Cerebellar nuclear complex (tissue), 1 donor: Measurements from ENCODE around the gene FAM177A1.
"Not testable (repeated sequence)": the region's sequence is repeated elsewhere in the genome, so short reads cannot be mapped to it uniquely, and the experiment has no call there.

Experiments used
- DNase-seq, 2 experiments: peaks; one replicate each; lab custom pipeline; 2025; lab: John Stamatoyannopoulos, UW

FAM177A1 gene, protein sequence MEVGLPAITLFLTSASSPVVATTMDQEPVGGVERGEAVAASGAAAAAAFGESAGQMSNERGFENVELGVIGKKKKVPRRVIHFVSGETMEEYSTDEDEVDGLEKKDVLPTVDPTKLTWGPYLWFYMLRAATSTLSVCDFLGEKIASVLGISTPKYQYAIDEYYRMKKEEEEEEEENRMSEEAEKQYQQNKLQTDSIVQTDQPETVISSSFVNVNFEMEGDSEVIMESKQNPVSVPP

GRCh38 chr14:35046048-35046750 lies at the start of gene FAM177A1:
TSS of gene FAM177A1 (plus strand) at chr14:35046272. CDS start at chr14:35046464, 192 bp downstream.
- DNase-seq = peak; percentile 89 to 91

DNA sequence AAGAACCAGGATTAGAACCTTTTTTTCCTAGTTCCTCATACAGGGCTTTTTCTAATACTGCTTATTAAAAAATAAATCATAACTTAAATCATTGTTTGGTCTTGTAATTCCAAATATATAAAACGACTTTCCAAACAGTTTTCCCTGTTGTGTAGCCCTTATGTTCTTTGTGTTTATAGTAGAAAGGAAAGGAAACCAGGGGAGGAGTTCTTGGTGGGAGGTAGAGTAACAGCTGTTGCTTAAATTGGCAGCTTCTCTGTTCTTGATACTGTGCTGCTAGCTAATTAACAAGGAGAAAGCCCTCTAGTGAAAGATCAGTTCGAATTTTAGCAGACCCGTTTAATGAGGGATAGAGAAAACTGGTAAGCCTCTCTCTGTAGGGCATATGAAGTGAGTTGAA lies 48.3 kb upstream of the FAM177A1 start:
- no peak for DNase-seq

DNA sequence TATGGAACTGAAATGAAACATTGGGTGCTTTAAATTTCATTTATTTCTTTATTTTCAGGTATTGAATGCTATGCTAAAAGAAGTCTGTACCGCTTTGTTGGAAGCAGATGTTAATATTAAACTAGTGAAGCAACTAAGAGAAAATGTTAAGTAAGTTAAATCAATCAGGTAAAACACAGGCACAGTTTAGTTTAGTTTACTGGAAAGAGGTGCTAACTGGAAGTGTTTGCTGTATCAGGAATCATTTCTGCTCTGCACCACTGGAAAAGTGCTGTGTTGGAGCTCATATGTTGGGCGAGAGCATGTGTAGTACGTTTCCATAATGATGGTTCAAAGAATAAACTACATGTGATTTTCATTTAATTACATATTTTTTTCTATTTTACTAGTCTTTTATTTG lies 46.6 kb upstream of the FAM177A1 start:
- no peak for DNase-seq

DNA sequence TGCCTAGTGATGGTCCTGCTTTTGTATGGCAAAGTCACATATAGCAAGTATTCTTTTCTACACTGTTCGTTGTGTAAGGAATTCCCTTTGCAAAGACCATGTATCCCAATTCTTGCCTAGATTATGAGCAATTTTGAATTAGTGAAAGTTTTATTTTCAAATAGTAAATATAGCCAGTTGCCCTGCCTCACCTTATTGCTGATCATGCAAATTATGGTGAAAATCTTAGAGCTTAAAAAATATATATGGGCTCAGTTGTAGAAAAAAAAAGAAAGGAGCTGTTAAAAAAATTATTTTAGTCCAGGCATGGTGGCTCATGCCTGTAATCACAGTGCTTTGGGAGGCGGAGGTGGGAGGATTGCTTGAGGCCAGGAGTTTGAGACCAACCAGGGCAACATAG lies 44.5 kb upstream of the FAM177A1 start:
- DNase-seq = no peak

DNA sequence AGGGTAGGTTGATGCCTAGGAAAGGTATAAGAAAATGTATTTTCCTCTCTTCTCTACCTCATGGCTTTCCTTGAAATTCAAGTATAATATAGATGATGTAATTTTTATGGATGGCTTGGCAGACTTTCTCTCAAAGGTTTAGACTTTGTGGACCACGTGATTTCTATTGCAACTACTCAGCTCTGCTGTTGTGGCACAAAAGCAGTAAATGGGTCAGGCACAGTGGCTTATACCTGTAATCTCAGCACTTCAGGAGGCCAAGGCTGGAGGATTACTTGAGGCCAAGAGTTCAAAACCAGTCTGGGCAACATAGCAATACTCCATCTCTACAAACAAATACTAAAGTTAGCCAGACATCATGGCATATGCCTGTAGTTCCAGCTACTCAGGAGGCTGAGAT lies 41.2 kb upstream of the FAM177A1 start:
- DNase-seq = no peak

DNA sequence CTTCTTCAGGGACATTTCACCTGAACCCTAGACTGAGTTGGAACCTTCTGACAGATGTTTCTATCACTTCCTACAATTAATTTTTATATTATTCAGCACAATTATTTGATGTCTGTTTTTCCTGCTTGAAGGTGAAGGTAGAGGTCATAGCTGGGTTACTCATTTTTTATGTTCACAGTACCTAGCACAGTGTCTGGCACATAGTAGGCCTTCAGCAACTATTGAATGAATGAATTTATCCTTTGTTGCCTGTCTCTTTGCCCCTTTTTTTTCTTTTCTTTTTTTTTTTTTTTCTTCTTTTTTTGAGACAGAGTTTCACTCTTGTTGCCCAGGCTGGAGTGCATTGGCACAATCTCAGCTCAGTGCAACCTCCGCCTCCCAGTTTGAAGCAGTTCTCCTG lies 29.5 kb upstream of the FAM177A1 start:
- no peak for DNase-seq

DNA sequence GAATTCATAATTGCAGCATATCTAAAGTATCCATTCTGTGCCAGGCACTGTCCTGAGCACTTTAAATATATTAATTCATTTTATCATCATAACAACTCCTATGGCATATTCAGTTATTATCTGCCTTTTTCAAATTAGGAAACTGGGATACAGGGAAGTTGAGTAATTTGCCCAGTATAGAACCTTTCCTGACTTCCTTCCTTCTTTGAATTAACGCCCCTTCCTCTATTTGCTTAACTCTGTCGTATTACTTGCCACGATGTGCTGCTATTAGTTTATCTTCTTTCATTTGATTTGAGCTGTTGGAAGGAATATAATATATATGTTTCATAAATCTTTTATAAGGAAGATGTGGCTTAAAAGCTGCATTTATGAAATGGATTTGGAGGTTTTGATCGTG lies 25.4 kb upstream of the FAM177A1 start:
- no peak for DNase-seq

- no peak for DNase-seq
Observed at GRCh38 chr14:35028435-35028834, 17.6 kb upstream of the FAM177A1 start.

GRCh38 chr14:35032562-35032961 lies 13.5 kb upstream of the FAM177A1 start:
- no peak for DNase-seq

DNA sequence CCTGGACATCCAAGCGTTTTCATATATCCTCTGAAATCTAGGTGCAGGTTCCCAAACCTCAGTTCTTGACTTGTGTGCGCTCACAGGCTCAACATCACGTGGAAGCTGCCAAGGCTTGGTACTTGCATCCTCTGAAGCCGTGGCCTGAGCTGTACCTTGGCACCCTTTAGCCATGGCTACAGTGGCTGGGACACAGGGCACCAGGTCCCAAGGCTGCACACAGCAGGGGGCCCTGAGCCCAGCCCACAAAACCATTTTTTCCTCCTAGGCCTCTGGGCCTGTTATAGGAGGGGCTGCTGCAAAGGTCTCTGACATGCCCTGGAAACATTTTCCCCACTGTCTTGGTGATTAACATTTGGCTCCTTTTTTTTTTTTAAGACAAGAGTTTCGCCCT lies 11.6 kb upstream of the FAM177A1 start:
- no peak for DNase-seq

- not testable (repeated sequence) for DNase-seq
Observed at GRCh38 chr14:35034944-35035554, 11.0 kb upstream of the FAM177A1 start.

GRCh38 chr14:35038312-35038711 lies 7.8 kb upstream of the FAM177A1 start:
- not testable (repeated sequence) for DNase-seq

DNA sequence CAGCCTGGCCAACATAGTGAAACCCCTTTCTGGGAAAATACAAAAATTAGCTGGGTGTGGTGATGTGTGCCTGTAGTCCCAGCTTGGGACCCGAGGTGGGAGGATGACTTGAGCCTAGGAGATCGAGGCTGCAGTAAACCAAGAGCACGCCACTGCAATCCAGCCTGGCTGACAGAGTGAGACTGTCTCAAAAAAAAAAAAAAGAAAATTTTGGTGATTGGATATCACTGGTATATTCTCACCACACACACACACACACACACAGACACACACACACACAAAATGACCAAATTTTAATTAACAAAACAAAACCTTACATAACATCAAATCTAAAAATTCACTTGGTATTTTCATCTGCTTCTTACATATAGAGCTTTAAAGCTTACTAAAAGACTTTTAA lies 3.4 kb upstream of the FAM177A1 start:
- no peak for DNase-seq

DNA sequence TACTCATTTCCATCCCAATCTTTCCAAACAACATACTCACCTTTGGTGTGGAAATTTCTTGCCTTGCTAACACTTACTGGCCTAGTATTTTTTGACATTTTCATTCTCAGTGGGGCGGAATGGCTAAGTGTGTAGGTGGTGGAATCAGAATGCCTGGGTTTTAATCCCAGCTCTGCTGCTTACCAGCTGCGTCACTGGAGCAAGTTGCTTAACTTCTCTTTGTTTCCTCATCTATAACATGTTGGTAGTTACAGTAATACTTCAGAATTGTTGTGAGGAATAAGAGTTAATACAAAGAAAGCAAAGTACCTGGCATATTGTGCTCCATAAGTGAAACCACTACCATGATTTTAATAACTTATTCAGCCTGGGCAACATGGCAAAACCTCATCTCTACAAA lies 3.0 kb upstream of the FAM177A1 start:
- DNase-seq = no peak

DNA sequence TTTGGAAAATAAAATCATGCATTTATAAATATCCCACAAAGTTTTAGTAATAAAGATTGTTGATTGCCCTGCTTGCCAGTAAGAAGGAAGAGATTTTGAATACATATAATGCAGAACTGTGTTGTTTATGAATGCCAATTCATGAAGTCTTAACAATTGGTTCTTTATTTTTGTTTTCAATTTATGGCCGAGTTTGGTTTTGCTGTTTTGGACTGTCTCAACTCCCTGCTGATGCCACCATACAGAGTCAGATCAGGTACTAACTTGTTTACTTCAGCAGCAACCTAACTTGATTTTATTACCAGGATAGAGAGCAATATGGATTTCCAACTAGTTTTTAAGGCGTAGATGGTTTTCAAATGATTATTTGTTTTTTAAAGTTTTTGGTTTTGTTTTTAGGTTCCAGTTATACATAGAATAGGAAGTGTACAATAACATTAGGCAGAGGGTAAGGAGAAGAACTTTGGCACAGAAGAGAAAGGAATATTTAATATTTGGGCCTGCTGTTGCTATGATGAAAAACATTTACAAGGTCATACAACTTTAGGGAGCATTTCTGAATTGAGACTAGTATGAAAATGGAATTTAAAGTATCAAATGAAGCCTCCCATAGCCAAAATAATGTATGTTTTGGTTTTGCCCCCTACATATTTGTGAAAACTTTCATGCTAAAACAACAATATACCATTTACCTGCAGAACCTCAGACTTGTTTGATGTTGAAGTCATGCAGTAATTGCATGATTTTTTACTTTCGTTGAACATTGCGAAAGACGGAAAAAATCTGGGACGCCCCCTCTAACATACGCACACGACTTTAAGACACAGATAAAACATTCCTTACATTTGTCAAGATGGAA lies 904 bp upstream of the FAM177A1 start:
- DNase-seq = no peak

DNA sequence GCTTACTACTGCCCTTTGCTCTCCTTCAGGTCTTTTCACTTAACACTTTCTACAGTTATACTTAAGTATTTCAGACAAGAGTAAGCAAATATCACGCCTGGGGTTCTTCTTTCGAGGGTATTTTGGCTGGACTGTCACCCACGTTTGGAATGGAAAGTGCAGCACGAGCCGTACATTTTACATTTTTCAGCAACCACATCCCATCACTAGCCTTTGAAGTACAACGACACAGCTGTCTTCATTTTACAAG lies 349 bp upstream of the FAM177A1 start:
- no peak for DNase-seq

GRCh38 chr14:35046751-35047536 lies 872 bp downstream of the FAM177A1 start:
- peak in 1 of 2 experiments; percentile 10 for DNase-seq

DNA sequence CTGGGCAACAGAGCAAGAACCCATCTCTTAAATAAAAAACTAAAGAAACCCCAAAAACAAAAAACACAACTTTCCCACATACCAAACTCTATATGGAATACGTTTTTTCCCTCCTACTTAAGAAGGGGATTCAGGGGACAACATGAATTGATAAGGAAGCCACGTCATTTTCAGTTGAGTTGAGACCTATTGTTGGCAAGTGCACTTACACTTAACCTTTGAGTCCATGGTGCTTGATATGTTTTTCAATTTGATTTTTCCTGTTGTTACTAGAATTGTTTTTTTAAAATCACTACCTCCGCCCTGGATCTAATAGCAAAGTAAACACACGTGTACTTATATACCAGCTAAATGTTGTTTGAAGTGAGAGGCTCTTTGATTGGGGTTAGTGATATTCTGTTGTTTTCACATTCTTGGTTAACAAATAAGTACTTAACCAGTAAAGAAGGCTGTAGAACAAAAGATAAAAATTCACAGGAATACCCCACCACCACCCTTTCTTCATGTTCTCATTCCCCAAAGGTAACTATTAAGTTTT lies 2.0 kb downstream of the FAM177A1 start:
- DNase-seq = no peak

GRCh38 chr14:35050652-35051051 lies 4.6 kb downstream of the FAM177A1 start:
- DNase-seq = no peak

DNA sequence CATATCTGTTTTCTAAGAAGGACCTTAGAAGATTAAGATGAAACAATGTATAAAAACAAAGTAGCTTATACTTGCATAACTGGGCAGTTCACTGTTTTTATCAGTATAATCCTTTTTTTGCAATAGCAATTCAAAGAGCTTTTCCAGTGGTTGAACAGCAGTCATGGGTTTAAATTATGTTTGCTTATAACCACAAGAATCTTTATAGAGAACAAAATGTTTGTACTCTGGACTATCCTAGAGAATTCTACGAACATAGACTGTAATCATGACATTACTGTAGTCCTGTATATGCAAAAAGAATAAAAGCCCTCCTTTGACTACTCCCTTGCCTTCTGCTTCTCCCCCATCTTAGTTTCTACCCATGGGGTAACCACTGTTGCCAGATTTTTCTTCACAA lies 5.7 kb downstream of the FAM177A1 start:
- no peak for DNase-seq

GRCh38 chr14:35052637-35053036 lies 6.6 kb downstream of the FAM177A1 start:
- no peak for DNase-seq
